SK-N-SH treated with all-trans-retinoic acid at 6 μM for 48 hours (cell line): ENCODE results near the gene SOX30.

Experiments
- ATAC-seq: fragments of 200-7000 bp; cut with Tn5 transposase; 3 replicates; pipeline ENCODE4 v1.9.1; 2020; ENCODE audit warnings: mild to moderate bottlenecking, moderate library complexity
- CREB5 ChIP-seq: fragments of 250-450 bp; sonication (Bioruptor Pico); IDR thresholded peaks from 2 replicates; pipeline ENCODE4 v1.5.1; 2020; ENCODE audit warnings: low read depth, mild to moderate bottlenecking, moderate library complexity
- CSDC2 ChIP-seq: fragments of 250-450 bp; sonication (Bioruptor Pico); IDR thresholded peaks from 2 replicates; pipeline ENCODE4 v1.5.0; 2020; ENCODE audit warnings: mild to moderate bottlenecking, moderate library complexity
- CSRNP3 ChIP-seq: fragments of 250-450 bp; sonication (Bioruptor Pico); IDR thresholded peaks from 2 replicates; pipeline ENCODE4 v1.5.1; 2021; ENCODE audit warnings: mild to moderate bottlenecking, moderate library complexity
- ESRRG ChIP-seq: fragments of 250-450 bp; sonication (Bioruptor Pico); IDR thresholded peaks from 2 replicates; pipeline ENCODE4 v1.6.1; 2021; ENCODE audit warnings: mild to moderate bottlenecking
- GLIS3 ChIP-seq: fragments of 250-450 bp; sonication (Bioruptor Pico); IDR thresholded peaks from 2 replicates; pipeline ENCODE4 v1.5.0; 2020; ENCODE audit warnings: mild to moderate bottlenecking, moderate library complexity
- OSR1 ChIP-seq: fragments of 250-450 bp; sonication (Bioruptor Pico); IDR thresholded peaks from 2 replicates; pipeline ENCODE4 v1.8.0; 2022; ENCODE audit warnings: moderate library complexity, mild to moderate bottlenecking, inconsistent platforms
- PATZ1 ChIP-seq: fragments of 250-450 bp; sonication (Bioruptor Pico); IDR thresholded peaks from 2 replicates; pipeline ENCODE4 v1.8.0; 2020; ENCODE audit warnings: mild to moderate bottlenecking, moderate library complexity, borderline replicate concordance
- PPARA ChIP-seq: fragments of 250-450 bp; sonication (Bioruptor Pico); IDR thresholded peaks from 2 replicates; pipeline ENCODE4 v1.5.0; 2020; ENCODE audit warnings: mild to moderate bottlenecking, borderline replicate concordance
- RARB ChIP-seq: fragments of 250-450 bp; sonication (Bioruptor Pico); IDR thresholded peaks from 2 replicates; pipeline ENCODE4 v1.8.0; 2021; ENCODE audit warnings: mild to moderate bottlenecking, moderate library complexity
- SNAI2 ChIP-seq: fragments of 250-450 bp; sonication (Bioruptor Pico); IDR thresholded peaks from 2 replicates; pipeline ENCODE4 v1.5.0; 2020; ENCODE audit warnings: mild to moderate bottlenecking, moderate library complexity
- TCF4 ChIP-seq: fragments of 250-450 bp; sonication (Bioruptor Pico); IDR thresholded peaks from 2 replicates; pipeline ENCODE4 v1.8.0; 2021; ENCODE audit warnings: mild to moderate bottlenecking, moderate library complexity, borderline replicate concordance
- TOX ChIP-seq: fragments of 250-450 bp; sonication (Bioruptor Pico); IDR thresholded peaks from 2 replicates; pipeline ENCODE4 v1.8.0; 2021; ENCODE audit warnings: mild to moderate bottlenecking, moderate library complexity, borderline replicate concordance
- ZC3H10 ChIP-seq: fragments of 250-450 bp; sonication (Bioruptor Pico); IDR thresholded peaks from 2 replicates; pipeline ENCODE4 v1.5.1; 2021; ENCODE audit warnings: mild to moderate bottlenecking, moderate library complexity
- ZFP3 ChIP-seq: fragments of 250-450 bp; sonication (Bioruptor Pico); IDR thresholded peaks from 2 replicates; pipeline ENCODE4 v1.5.0; 2020; ENCODE audit warnings: mild to moderate bottlenecking, moderate library complexity
- ZNF70 ChIP-seq: fragments of 450-650 bp; formaldehyde crosslinking; IDR thresholded peaks from 2 replicates; pipeline ENCODE4 v1.5.0; 2020; ENCODE audit warnings: mild to moderate bottlenecking, moderate library complexity
- ZNF8 ChIP-seq: fragments of 450-650 bp; formaldehyde crosslinking; IDR thresholded peaks from 2 replicates; pipeline ENCODE4 v1.5.0; 2020; ENCODE audit warnings: mild to moderate bottlenecking, moderate library complexity
- TF ChIP-seq, protein P1 (sequence below): fragments of 250-450 bp; sonication (Bioruptor Pico); IDR thresholded peaks from 2 replicates; pipeline ENCODE4 v1.8.0; 2021; ENCODE audit warnings: low read depth, mild to moderate bottlenecking, moderate library complexity, borderline replicate concordance
- TF ChIP-seq, protein P2 (sequence below): fragments of 250-450 bp; sonication (Bioruptor Pico); IDR thresholded peaks from 2 replicates; pipeline ENCODE4 v1.5.0; 2020; ENCODE audit warnings: mild to moderate bottlenecking, moderate library complexity

The SOX30 gene

DNA sequence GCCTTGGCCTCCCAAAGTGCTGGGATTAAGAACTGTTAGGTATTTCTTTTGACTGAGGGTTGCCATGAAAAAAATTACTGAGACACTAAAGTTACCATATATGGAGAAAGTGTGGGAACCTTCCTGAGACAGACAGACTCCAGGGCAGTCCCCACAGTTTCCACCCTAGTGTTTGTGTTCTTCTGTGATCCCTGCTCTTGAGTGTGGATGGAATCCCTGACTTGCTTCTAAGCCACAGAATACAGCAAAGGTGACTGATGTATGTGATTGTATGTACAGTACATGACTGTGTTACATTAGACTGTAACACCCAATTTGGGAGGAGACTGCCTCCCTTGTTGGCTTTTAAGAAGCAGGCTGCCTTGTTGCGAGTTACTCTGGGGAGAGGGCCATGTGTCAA is 52.0 kb downstream of the SOX30 start (continued):
- TF ChIP-seq PATZ1 = no peak

GRCh38 chr5:157599565-157599964 is 52.7 kb downstream of the SOX30 start:
- no peak for ATAC-seq
- TF ChIP-seq SNAI2 (CRISPR knock-in tag) (no peak), CSRNP3 (CRISPR knock-in tag) (no peak), TCF4 (CRISPR knock-in tag) (no peak), CSDC2 (no peak), CREB5 (CRISPR knock-in tag) (no peak)
- TF ChIP-seq, all 23 proteins: peak for 0

GRCh38 chr5:157598350-157598936 is 53.8 kb downstream of the SOX30 start:
- ATAC-seq = no peak

GRCh38 chr5:157597277-157597676 is 55.0 kb downstream of the SOX30 start:
- no peak for ATAC-seq
- no peak for TF ChIP-seq ESRRG (CRISPR knock-in tag)
- no peak for TF ChIP-seq SNAI2 (CRISPR knock-in tag)
- TF ChIP-seq PPARA (CRISPR knock-in tag) = no peak
- no peak for TF ChIP-seq ZNF70 (CRISPR knock-in tag)
- no peak for TF ChIP-seq PATZ1
- TF ChIP-seq, protein P1, sequence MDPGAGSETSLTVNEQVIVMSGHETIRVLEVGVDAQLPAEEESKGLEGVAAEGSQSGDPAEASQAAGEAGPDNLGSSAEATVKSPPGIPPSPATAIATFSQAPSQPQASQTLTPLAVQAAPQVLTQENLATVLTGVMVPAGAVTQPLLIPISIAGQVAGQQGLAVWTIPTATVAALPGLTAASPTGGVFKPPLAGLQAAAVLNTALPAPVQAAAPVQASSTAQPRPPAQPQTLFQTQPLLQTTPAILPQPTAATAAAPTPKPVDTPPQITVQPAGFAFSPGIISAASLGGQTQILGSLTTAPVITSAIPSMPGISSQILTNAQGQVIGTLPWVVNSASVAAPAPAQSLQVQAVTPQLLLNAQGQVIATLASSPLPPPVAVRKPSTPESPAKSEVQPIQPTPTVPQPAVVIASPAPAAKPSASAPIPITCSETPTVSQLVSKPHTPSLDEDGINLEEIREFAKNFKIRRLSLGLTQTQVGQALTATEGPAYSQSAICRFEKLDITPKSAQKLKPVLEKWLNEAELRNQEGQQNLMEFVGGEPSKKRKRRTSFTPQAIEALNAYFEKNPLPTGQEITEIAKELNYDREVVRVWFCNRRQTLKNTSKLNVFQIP = no peak
- TF ChIP-seq ZFP3 (CRISPR knock-in tag) = no peak
- no peak for TF ChIP-seq RARB (CRISPR knock-in tag)
- no peak for TF ChIP-seq TOX
- no peak for TF ChIP-seq CSRNP3 (CRISPR knock-in tag)
- no peak for TF ChIP-seq ZNF8 (CRISPR knock-in tag)
- no peak for TF ChIP-seq TCF4 (CRISPR knock-in tag)
- no peak for TF ChIP-seq GLIS3
- TF ChIP-seq, protein P2, sequence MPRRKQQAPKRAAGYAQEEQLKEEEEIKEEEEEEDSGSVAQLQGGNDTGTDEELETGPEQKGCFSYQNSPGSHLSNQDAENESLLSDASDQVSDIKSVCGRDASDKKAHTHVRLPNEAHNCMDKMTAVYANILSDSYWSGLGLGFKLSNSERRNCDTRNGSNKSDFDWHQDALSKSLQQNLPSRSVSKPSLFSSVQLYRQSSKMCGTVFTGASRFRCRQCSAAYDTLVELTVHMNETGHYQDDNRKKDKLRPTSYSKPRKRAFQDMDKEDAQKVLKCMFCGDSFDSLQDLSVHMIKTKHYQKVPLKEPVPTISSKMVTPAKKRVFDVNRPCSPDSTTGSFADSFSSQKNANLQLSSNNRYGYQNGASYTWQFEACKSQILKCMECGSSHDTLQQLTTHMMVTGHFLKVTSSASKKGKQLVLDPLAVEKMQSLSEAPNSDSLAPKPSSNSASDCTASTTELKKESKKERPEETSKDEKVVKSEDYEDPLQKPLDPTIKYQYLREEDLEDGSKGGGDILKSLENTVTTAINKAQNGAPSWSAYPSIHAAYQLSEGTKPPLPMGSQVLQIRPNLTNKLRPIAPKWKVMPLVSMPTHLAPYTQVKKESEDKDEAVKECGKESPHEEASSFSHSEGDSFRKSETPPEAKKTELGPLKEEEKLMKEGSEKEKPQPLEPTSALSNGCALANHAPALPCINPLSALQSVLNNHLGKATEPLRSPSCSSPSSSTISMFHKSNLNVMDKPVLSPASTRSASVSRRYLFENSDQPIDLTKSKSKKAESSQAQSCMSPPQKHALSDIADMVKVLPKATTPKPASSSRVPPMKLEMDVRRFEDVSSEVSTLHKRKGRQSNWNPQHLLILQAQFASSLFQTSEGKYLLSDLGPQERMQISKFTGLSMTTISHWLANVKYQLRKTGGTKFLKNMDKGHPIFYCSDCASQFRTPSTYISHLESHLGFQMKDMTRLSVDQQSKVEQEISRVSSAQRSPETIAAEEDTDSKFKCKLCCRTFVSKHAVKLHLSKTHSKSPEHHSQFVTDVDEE (CRISPR knock-in tag) = no peak
- no peak for TF ChIP-seq OSR1 (CRISPR knock-in tag)

More at GRCh38 chr5:157598350-157598936, 53.8 kb downstream of the SOX30 start:
- TF ChIP-seq CREB5 (CRISPR knock-in tag) = no peak
- no peak for TF ChIP-seq PPARA (CRISPR knock-in tag)
- no peak for TF ChIP-seq ZFP3 (CRISPR knock-in tag)
- no peak for TF ChIP-seq ZC3H10 (CRISPR knock-in tag)
- TF ChIP-seq, all 23 proteins: peak for 0
